Measurements from ENCODE around the gene TNFAIP8.
"Not testable (repeated sequence)": the region's sequence is repeated elsewhere in the genome, so short reads cannot be mapped to it uniquely, and the experiment has no call there.

The TNFAIP8 gene

DNA sequence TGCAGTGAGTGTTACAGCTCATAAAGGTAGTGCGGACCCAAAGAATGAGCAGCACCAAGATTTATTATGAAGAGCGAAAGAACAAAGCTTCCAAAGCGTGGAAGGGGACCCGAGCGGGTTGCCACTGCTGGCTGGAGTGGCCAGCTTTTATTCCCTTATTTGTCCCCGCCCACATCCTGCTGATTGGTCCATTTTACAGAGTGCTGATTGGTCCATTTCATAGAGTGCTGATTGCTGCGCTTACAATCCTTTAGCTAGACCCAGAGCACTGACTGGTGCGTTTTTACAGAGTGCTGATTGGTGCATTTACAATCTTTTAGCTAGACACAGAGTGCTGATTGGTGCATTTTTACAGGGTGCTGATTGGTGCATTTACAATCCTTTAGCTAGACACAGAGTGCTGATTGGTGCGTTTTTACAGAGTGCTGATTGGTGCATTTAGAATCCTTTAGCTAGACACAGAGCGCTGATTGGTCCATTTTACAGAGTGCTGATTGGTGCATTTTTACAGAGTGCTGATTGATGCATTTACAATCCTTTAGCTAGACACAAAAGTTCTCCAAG is 76.9 kb downstream of the TNFAIP8 start:
- not testable (repeated sequence) for FAIRE-seq

DNA sequence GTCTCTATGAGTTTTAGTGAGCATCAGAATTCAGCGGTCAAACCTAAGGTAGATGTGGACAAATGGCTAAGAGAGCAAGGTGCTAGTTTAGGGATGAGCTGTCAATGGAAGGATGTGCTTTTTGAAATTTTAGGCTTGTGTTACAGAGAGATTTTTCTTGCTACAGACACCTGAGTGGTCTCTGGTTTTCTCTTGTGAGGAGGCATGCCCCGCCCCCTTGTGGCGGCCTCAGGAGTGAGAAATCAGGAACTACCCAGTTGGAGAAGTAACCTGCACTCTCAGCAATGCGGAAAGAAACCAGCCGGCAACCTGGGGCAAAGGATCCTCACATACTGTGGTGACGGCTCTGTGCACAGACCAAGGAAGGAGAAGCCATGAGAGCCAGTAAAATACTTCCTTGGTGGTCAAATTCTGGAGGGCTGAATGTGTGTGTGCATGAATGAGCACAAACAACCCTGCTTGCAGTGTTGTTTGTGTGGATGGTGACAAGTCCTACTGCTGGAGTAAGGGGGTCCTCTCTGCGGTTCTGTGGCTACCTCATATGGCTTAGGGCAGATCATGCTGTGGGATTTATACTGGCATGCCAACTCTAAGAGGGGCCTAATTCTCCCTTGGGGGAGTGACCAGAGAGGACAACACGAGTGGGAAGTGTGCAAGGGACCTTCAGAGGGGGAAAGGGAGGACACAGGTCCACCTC is 79.8 kb downstream of the TNFAIP8 start:
- no peak for FAIRE-seq

DNA sequence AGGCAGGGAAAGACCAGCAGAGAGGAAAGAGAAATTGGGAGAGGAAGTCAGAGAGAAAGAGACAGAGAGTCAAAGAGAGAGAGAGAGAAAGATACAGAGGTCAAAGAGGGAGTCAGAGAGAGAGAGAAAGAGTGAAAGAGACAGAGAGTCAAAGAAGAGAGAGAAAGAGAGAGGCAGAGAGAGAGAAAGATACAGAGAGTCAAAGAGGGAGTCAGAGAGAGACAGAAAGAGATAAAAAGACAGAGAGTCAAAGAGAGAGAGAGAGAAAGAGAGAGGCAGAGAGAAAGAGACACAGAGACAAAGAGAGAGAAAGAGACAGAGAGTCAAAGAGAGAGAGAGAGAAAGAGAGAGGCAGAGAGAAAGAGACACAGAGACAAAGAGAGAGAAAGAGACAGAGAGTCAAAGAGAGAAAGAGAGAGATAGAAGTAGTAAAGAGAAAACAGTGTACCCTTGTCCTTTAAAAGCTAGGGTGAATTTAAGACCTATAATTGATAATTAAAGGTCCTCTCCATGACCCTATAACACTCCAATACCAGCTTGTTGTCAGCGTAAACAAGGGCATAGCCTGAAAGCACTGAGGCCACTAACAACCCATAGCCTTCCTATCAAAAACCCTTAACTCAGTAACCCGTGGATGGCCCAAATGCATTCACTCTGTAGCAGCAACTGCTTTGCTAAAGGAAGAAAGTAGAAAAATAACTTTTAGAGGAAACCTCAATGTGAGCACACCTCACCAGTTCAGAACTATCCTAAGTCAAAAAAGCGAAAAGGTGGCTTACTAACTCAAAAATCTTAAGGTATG is 82.2 kb downstream of the TNFAIP8 start:
- FAIRE-seq = not testable (repeated sequence)

DNA sequence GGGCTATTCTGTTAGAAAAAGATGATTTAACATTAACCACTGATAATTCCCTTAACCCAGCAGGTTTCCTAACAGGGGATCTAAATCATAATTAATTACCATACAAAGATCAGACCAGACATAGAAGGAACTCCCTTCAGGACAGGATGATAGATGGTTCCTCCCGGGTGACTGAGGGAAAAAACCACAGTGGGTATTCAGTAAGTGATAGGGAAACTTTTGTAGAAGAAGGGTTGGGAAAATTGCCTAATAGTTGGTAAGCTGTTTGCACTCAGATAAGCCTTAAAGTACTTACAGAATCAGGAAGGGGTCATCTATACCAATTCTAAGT is 82.7 kb downstream of the TNFAIP8 start:
- FAIRE-seq = not testable (repeated sequence)

DNA sequence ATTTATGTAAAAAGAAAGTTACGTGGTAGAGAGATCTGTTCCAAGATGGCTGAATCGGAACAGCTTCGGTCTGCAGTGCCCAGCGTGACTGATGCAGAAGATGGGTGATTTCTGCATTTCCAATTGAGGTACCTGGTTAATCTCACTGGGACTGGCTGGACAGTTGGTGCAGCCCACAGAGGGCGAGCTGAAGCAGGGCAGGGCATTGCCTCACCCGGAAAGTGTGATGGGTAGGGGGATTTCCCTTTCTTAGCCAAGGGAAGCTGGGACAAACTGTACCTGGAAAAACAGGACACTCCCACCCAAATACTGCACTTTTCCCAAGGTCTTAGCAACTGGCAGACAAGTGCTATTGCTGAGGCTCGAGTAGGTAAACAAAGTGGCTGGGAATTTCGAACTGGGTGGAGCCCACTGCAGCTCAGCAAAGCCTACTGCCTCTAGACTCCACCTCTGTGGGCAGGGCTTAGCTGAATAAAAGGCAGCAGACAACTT is 83.4 kb downstream of the TNFAIP8 start:
- FAIRE-seq = no peak

DNA sequence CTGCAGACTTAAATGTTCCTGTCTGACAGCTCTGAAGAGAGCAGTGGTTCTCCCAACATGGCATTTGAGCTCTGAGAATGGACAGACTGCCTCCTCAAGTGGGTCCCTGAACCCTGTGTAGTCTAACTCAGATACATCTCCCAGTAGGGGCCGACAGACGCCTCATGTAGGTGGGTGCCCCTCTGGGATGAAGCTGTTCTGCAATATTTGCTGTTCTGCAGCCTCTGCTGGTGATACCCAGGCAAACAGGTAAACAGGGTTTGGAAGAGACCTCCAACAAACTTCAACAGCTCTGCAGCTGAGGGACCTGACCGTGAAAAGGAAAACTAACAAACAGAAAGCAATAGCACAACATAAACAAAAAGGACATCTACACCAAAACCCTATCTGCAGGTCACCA is 83.8 kb downstream of the TNFAIP8 start:
- FAIRE-seq = not testable (repeated sequence)

DNA sequence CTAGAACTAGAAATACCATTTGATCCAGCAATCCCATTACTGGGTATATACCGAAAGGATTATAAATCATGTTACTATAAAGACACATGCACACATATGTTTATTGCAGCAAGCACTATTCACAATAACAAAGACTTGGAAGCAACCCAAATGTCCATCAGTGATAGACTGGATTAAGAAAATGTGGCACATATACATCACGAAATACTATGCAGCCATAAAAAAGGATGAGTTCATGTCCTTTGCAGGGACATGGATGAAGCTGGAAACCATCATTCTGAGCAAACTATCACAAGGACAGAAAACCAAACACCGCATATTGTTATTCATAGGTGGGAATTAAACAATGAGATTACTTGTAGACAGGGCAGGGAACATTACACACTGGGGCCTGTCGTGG is 88.8 kb downstream of the TNFAIP8 start:
- FAIRE-seq = not testable (repeated sequence)

DNA sequence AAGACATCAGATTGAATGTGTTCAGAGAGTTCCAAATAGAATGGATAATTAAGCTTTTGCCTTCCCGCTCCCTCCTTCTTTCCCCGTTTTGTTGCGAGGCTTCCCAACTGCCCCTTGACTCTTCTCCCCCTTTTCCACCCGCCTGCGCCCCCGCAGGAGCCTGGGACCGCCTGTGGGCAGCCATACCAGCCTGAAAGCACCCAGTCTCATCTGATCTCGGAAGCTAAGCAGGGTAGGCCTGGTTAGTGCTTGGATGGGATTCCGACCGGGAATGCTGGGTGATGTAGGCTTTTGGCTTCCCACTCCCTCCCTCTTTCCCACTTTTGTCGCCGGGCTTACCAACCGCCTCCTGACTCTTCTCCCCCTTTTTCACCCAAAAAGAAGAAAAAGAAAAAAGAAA is 89.7 kb downstream of the TNFAIP8 start:
- no peak for FAIRE-seq
